HG02852 (cell line): ENCODE measurements around the gene LRMDA.
"Not testable (repeated sequence)": the region's sequence is repeated elsewhere in the genome, so short reads cannot be mapped to it uniquely, and the experiment has no call there.

Source experiments
- ATAC-seq: cut with Tn5 transposase; IDR thresholded peaks from one replicate; pipeline ENCODE4 v1.9.1; 2021; ENCODE audit warnings: mild to moderate bottlenecking, moderate library complexity; ENCODE audit not compliant: unreplicated experiment

LRMDA gene

DNA sequence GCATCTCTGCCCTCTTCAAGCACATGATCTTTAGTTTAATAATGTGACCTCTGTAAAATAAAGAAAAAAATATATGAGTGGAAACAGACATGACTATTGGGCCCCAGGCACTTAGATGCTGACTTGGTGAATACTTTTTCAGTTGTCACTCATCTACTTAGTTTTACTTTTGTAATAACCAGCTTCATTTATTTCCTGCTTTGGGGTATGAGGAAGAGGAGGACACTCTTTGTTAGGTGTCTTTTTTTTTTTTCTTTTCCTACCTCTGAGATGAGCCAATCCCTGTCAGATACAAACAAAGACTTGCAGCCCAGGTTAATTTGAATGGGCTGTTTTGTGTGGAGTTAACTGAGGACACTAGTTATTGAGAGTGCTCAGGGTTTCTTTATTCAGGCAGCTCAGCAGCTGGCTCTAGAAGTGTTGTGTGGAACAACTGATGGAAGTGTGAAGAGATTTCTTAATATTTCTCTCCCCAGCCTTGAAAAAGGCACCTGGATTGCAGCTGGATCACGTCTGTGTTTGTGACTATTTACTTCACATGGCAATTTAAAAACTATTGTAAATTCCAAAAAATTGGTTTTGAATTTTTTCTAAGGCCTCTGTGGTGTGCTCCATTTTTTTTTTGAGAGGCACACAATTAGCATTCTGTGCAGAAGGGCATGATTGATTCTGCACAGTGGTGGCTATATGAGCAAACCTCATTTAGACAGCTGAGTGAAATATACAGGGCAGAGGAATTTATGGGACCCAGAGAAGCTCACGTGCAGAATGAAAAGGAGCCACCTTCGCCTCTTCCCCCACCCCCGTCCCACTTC, 333.8 kb downstream of the LRMDA start:
- ATAC-seq: no peak

DNA sequence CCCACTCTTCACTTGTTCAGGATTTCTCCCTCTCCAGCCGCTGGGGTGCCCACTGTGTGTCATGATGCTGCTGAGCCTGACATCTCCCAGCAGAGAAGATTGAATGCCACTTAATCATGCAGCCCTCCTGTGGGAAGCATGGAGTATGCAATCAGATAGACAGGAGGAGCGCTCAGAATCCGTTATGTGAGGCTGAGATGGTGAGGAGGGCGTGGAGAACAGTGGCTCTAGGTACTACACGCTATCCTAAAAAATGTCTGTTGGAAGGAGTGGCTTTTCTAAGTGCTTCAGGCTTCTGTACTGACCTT, 334.3 kb downstream of the LRMDA start:
- no peak for ATAC-seq

DNA sequence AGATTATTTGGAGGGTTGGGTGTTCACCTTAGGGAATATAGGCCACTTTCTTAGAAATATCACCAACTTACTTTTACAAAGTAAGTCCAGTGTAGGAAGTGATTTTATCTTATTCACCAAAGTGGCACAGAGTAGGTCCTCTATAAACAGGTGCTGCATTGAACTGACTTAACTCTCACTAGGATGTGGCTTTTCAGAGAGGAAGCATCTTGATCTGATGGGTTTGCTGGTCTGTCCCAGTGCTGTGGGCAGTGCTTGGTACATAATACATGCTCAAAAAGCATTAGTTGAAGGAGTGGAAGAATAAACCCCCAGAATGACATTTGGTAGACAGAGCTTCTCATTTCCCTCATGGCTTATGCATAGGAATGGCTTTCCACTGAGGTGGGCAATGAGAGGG, 334.7 kb downstream of the LRMDA start:
- no peak for ATAC-seq

DNA sequence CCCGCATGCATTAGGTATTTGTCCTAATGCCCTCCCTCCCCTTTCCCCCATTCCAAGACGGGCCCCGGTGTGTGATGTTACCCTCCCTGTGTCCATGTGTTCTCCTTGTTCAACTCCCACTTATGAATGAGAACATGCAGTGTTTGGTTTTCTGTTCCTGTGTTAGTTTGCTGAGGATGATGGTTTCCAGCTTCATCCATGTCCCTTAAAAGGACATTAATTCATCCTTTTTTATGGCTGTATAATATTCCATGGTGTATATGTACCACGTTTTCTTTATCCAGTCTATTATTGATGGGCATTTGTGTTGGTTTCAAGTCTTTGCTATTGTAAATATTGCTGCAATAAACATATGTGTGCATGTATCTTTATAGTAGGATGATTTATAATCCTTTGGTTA, 335.3 kb downstream of the LRMDA start:
- ATAC-seq: not testable (repeated sequence)

DNA sequence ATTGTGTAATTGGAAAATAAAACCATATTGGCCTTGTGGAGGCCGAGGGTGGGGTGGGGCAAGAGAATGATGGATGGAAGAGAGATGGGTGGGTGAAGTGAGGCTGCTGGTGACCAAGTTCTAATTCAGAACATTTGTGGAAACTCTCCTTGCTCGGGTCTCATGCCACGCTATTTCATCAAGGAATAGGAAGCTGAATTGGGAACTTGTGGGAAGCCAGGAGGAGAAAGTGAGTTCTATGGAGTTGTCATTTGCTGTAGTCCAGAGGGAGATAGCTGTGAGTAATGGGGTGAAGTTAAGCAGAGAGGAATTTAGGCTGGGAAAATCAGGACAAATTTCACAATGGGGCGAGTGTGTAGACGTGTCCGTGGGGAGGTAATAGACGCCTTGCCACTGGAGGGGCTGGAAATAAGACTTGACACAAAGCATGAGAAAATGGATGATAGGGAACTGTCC, 339.2 kb downstream of the LRMDA start:
- ATAC-seq: no peak

DNA sequence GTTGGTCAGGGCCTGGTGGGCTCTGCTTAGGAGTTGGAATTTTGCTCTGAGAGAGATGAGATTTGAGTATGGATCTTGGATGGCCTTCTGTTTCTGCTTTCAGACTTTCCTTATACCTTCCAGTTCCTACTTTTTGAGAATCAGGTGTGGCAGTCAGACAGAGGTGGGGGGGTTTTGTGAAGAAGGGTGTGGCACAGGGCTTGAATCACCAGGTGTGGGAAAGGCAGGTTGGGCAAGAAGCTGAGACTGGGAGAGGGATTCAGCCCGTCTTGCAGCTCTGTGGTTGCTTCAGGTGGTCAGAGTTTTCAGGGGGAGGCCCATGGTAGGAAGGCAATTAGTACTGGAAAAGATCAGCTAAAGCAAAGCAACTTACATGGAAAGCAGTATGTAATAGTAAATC, 340.2 kb downstream of the LRMDA start:
- ATAC-seq: no peak

DNA sequence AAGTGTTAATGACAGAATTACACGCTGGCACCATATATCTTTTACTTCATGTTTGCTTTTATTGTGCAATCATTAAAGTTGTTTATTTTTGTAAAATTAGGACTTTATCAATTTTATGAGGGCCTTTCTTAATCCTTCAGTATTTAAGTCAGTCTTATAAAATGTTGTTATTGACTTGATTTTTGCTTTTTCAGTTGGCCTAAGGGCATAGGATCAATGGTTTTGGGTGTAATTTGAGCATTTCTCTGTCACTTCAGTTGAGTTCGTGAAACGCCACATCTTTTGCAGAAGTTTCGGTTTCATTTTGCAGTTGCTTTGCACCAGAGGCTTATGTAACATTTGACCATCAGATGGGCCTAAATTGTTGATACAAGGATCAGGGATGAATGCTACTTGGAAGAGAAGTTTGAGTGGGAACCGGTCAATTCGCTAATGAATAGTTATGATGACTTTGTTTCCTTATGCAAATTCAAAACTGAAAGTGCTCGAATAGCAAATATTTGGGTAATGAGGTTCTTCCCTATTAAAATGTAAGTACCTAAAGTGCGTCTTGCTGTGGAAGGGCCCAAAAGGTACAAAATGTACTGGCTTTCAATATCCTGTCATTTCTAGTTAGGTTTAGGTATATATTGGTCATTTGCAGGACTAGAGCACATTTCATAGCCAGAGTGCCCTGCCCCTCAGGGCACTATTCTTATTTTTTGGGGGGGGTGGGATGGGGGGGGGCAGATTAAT, 340.9 kb downstream of the LRMDA start:
- ATAC-seq: no peak

DNA sequence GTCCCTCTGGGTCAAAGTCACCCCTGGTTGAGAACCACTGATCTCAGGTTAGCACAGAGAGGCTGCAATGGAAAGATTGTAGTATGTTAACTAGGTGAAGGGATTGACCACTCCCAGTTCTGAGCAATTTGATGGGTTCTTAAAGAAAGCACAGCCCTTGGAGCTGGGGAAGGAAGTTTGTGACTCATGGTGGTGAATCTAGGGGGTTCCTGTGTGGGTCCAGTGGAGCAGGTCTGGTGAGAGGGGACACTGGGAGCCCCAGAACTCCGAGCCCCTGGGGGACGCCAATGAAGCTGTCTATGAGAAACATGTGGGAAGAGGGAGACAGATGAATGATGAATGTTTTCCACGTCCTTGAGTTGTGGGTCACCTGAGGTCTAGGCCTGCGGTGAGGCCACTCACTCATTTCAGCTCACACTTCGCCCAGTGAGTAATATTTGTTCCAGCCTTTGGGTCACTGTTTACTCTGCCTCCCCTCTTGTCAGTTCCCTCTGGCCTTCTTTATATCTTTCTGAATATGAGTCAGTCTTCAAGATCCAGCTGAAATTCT, 341.9 kb downstream of the LRMDA start:
- ATAC-seq: no peak

DNA sequence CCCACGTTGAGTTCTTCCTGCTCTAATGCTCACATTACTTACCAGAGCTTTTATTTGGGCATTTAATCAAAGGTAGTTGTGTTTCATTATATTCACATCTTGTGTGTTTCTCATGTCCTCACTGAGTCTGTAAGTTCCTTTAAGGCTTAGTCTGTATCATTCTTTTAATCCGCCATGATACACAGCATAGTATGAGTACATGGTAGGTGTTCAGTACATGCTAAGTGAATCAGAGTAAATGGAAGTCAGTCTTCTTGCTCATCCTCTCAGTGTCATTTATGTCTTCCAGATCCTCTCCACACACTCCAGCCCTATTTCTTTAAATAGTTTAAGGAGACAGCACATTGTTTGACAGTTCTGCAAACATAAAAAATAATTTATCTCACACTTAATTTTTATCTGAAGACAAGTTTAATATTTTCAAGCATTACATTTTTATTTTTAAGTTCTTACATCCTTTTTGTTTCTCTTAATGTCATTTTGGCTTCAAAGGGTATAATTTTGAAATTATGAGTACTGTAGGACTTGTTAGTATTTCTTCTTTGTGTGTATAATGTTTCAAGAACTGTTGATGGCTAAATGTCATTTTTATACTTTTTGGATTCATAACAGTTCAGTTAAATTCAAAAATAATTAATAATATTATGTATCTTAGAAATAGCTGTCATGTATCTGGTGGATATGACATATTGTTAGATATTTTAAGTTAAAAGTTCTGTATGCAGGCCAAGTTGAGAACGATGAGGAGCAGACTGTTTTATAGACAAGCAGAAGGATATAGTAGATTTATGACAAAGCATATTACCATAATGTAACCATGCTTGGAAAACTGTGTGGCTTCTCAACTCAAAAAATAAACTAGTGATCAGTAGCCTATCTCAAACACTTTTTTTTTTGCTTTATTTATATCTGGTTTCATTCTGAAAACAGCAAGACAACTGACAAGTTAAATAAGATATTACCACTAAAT, 342.7 kb downstream of the LRMDA start:
- no peak for ATAC-seq

DNA sequence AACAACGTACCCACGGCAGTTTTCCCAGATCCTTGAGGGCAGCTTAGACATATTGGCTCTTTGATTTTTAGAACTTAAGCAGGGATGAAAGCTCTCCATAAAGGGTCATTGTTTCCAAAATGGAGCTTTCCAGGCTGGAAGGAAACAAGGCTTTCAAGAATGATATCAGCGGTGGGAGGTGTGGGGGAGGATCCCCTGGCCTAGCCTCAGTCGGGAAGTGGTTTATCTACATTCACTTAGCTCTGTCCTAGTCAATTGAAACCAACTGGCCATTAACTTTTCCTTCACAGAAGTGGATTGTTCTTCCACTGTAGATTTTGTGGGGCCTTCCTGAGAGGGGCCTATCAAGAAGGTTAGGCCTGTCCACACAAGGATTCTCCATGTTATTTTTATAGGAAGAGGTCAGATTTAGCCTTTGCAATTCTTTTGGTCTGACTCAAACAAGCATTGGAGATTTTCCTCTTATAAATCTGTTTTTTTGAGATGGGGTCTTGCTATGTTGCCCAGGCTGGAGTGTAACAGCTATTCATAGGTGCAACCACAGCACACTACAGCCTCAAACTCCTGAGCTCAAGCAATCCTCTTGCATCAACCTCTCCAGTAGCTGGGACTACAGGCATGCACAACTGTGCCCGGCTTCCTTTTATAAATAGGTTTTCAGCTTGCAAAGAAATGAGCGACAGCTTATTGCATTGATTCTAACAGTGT, 343.5 kb downstream of the LRMDA start:
- no peak for ATAC-seq

DNA sequence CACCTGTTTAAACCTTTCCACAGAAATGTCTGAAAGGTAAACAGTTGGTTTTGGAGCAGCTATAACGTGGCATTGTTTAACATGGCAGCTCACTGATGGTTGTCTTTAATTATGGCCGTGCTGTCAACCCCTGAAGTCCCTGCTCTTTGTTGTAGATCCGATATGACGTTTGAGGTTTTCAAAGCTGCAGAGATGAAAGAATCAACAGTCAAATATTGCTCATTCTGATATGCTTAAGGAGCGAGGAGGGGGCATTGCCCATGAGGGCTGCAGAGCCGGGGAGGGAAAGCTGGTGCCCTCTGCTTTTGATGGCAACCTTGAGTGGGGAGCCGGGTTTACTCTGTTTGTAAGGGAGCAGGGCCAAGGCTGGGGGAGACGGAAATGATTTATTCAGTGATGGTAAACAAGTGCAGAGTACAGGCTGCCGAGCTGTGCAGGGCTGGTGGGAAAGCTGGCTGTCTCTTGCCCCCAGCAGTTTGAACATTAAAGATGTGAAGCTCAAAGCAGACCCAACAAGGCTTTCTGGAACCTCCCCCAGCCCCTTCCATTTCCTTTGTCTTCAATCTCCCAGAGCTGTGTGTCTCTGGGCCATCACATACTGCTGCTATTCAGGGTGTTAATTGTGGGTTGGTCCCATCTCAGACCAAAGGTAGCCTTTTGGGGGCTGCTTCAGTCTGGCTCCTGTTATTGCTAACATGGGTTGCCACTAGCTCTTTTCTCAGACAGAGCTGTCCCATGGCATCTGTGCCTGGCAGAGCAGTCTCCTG, 345.5 kb downstream of the LRMDA start:
- ATAC-seq: no peak

DNA sequence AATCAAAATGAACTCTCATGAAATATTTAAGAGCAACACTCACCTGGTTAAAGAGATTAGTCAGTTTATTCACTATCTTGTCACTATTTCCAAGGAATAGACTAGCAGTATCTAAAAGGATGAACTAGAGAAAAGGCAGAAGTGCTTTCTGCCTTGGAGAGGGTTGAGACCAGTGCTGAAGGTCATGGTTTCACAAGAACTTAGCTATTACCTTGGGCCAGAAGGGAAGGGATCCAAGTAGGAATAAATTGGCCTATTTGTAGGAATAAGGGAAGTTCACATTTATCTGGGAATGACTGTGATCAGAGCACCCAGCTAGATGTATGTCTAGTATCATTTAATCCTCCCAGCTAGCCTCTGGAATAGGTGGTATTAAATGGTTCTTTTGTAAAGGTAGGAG, 347.2 kb downstream of the LRMDA start:
- ATAC-seq: no peak

DNA sequence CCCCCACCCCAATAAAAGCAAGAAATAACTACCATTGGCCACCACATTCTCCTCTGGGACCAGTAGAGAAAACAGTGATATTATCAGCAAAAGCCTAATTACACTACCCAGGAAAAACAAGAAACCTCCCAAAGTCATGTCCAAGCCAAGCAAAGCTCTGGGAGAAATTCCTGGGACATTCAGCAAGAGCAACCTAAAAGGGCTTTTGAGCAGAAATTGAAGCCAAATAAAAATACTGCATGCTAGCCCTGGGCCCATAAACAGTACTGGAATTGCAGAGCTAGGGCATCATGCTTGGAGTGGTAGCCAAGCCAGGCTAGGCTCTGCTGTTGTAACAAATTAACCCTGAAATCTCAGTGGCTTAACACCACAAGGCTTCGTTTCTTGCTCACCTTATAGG, 347.9 kb downstream of the LRMDA start:
- ATAC-seq: no peak

DNA sequence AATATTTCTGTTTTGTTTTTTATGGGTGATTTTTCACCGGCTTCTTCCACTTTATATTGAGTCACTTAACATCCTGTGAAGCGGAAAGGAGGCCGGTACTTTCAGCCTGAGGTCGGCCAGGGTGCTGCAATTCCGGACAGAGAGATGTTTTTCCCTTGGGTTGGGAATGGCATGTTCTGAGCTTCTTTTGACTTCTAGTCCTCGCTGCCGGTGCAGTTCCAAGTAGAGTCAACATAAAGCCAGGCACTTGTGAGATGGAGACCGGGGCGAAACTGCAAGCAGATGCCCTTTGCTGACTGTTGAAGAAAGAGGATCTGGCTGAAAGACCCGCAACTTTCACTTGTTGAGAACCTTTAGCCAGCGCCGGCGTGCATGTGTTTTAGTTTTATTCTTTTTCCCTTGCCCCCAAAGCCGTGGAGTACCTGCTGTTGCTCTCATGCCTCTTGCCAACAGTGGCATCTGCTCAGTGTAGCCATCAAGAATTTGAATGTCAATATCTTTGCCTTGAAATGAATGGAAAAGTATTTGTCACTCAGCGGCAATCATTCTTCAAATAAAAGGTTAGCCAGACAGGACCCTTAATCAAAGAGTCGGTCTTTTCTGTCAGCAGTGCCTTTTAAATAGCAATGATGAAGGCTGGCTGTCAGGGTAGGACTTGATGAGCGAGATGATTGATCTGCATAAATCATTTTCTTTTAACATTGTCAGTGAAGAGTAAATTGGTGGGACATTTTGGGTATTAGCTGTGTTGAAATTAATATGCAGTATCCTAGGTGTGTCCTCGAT, 351.2 kb downstream of the LRMDA start:
- no peak for ATAC-seq

DNA sequence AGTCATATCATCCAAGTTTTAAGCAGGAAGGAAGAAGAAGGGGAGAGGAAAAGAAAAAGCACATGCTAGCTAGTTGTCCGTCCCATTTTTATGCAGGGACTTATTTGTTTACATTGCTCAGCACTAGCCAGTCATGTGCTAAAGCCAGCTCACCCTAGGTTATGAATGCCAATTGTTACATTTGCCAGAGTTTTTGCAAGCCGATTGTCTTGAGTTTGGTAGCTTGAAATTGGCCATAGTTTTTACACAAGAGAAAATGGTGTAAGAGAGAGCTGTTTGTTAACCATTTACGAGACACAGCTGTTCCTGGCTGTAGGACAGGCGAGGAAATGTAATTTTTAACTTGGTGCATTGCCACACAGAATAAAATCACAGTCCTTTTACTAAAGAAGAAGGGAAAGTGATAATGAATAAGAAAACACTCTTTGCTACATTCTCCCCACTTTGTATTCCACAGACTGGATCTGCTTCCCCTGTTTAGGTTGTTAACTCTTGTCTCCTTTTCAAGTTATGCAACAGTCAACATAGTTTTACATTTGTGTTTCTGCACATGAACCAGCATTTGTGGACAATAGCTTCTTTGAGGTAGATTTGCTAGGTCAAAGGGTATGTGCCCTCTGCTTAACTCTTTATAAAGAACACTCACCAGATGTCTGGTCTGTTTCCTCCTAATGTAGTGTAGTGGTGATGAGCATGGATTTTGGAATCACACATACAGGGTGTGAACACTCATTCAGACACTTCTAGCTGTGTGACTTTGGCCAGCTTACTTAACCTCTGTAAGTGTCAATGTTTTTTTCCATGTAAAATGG, 357.2 kb downstream of the LRMDA start:
- no peak for ATAC-seq

DNA sequence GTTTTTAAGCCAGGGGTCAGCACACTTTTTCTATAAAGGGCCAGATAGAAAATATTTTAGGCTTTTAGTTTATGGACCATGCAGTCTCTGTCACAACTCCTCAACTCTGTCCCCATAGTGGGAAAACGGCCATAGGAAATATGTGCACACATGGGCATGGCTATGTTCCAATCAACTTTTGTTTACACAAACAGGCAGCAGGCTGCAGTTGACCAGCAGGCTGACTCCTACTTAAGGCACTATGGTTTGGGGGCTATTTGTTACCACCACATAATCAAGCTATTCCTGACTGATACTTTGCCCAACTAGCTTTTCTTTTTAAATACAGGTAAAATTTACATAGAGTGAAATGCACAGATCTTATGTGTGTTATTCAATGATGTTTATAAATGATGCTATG, 362.4 kb downstream of the LRMDA start:
- no peak for ATAC-seq

DNA sequence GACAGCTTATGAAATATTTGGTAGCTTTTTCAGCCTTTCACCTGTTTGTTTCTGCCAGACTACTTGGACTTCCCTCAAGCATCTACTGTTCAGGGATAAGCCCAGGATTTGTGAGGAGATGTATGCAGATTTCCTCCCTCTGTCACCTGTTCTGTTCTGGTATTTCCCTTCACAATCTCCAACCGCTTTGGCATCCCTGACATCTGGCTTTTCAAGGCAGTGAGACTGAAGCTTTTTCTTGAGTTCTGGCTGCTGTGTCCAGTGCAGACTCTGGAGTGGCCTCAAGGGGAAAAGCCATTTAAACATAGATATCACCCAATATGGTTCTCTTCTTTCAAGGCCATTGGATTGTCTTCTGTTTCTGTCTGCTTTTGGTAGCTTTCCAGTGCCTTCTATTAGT, 369.7 kb downstream of the LRMDA start:
- no peak for ATAC-seq

DNA sequence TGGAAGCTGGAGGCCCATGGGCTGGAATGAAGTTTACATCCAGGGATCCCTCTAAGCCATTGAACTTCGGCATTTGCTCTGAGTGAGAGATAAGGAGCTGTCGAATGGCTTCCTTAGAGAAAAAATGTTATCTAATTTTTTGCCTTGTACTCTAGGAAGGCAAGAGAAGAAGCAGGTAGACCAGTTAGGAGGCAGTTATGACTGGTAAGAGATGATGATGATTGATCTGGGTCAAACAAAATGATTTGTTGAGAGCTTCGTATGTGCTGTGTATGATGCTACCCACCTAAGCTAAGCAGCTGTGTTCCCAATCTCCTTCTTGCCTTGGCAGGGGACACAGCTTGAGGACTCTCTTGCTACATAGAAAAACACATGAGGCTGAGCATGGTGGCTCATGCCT, 370.2 kb downstream of the LRMDA start:
- no peak for ATAC-seq
